GM12872 (cell line): ENCODE results near the gene ERGIC2.

Experiments
- TF ChIP-seq, protein P1 (sequence below): IDR thresholded peaks from 3 replicates; pipeline ENCODE4 v1.5.1; 2011; ENCODE audit warnings: low read depth, mild to moderate bottlenecking, low read length, moderate library complexity; ENCODE audit not compliant: insufficient read depth

ERGIC2 gene, protein sequence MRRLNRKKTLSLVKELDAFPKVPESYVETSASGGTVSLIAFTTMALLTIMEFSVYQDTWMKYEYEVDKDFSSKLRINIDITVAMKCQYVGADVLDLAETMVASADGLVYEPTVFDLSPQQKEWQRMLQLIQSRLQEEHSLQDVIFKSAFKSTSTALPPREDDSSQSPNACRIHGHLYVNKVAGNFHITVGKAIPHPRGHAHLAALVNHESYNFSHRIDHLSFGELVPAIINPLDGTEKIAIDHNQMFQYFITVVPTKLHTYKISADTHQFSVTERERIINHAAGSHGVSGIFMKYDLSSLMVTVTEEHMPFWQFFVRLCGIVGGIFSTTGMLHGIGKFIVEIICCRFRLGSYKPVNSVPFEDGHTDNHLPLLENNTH

DNA sequence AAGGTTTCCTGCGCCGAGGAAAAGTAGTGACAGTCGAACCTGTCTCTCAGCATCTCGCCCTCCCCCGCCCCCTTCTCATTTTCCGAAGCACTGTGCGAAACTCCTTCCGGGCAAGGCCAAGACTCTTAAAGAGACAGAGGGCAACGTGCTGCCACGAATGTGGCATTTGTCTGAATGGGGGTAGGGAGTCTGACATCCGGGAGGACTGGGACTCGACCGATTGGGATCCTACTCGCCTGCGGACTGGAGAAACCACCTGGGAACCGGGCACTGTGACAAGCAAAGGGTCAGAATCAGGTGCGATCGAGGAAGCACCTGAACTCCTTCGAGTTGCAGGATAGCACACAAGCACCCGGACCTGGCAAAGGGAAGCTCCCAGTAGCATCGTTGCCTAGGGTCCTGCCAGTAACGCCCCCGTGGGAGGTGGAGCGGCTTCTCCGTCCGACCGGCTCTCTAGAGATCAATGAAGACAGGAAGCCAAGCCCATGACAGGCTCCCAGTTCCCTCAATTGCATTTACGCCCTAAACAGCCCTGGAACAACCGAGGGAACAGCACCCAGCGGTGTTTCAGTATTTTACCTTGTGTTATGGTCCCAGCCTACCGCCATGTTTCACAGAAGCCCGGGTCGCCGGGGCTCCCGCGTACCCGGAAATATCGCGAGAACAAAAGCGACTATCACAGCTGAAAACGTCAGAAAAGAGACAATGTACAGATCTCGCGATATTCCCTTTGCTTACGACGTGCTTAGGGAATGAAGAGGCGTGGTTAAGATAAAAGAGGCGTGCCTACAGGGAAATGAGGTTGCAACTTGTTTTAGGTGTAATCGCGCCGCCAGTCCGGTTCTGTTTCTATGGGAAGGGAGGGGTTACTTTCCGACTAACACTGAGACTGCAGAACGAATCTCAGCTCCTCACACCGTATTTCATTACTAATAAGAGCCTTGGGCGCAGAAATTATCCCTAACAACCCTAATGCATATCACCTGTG lies at the start of gene ERGIC2:
Gene ERGIC2 (minus strand): TSS at position 637 of the 988 bp plus-strand sequence. CDS start 9,539 bp downstream, outside the sequence.
- TF ChIP-seq, protein P1, sequence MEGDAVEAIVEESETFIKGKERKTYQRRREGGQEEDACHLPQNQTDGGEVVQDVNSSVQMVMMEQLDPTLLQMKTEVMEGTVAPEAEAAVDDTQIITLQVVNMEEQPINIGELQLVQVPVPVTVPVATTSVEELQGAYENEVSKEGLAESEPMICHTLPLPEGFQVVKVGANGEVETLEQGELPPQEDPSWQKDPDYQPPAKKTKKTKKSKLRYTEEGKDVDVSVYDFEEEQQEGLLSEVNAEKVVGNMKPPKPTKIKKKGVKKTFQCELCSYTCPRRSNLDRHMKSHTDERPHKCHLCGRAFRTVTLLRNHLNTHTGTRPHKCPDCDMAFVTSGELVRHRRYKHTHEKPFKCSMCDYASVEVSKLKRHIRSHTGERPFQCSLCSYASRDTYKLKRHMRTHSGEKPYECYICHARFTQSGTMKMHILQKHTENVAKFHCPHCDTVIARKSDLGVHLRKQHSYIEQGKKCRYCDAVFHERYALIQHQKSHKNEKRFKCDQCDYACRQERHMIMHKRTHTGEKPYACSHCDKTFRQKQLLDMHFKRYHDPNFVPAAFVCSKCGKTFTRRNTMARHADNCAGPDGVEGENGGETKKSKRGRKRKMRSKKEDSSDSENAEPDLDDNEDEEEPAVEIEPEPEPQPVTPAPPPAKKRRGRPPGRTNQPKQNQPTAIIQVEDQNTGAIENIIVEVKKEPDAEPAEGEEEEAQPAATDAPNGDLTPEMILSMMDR, result no peak

DNA sequence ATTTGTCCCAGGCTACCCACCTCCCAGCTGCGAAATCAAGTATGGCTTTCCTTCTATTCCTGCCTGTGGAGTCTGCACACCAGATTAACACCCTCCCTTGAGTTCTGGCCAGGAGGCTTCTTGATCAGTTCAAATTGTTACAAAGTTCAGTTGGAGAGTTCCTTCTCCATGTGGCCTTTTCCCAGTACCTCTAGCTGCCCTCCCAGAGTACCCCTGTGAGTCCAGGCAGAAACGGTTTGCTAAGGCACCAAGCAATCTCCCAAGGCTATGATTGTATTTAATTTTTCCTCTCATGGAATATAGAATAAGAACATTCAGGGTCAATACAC lies 49.7 kb upstream of the ERGIC2 start:
- TF ChIP-seq, protein P1, result no peak

DNA sequence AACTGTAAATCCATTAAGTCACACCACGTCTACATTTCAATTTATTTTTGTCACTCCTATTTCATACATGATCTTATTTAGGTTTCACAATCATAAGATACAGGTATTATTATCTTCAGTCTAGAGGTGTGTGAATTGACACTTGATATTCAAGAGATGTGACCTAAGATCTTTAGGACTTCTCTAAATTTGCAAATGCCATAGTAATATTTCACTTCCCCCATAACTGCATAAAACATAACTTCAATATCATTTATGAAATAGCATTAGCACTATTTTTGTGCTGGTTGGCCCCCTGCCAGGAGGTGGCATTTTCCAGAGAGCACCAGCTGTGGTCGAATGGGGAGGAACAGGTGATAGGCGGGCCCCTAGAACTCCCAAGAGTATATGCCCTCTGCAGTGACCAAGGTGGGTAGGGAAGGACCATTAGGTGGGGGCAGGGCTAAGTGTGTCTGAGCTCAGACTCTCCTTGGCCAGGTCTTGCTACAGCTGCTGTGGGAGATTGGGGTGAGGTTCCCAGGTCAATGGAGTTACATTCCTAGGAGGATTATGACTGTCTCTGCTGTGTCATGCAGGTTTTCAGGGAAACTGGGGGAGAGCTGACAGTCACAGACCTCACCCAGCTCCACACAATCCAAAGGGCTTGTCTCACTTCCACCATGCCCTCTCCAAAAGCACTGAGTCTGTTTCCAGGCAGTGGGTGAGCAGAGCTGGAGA lies 49.2 kb upstream of the ERGIC2 start:
- TF ChIP-seq, protein P1, result no peak

DNA sequence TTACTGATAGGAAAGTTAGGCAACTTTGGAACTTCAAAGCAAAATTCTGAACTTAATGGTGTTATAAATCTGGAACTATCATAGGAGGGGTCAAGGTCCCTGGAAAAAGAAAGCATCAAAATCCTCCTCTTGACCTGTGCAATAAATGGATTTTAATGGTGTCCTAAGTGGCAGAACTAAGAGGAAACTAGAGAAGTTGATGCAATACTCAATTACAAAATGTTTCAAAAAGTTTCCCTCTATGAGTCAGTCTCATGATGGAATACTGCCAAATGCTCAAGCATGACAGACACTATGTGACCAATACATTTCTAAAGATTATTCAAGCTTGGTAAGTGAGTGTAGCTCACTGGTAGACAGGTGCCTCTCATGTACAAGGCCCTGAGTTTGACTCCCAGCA lies 47.7 kb upstream of the ERGIC2 start:
- TF ChIP-seq, protein P1, result no peak

DNA sequence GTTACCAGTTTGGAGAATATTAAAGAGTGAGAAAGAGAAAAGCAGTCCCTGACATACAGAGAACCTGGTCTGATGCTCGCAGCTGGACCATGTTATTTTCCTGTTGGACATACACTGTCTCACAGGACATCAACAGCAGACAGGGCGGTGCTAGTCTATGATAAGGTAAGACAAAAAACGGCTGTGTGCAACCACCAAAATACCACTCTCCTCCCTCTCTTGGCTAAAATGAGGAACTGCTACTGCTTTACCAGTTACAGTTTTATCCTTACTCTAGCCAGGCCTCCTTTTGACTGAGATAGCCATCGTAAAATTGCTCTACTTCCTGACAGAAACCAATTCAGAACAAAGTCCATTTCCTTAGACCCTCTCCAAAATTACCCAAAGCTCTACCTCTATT lies 47.0 kb upstream of the ERGIC2 start:
- TF ChIP-seq, protein P1, result peak; percentile 71

DNA sequence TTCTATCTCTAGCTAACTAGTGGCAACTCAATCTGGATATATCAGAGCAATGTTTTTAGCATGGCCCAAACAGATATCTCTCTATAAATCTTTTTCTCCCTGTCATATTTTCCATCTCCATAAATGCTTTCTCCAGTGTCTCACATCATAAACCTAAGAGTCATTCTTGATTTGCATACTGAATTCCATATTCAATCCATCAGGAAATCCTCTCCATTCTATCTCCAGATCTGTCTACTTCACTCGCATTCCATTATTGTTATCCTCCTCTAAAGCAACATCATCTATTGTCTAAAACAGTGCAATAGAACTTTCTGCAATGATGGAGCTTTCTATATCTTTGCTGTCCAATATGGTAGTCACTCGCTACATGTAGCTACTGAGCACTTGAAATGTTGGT lies 45.5 kb upstream of the ERGIC2 start:
- TF ChIP-seq, protein P1, result no peak

DNA sequence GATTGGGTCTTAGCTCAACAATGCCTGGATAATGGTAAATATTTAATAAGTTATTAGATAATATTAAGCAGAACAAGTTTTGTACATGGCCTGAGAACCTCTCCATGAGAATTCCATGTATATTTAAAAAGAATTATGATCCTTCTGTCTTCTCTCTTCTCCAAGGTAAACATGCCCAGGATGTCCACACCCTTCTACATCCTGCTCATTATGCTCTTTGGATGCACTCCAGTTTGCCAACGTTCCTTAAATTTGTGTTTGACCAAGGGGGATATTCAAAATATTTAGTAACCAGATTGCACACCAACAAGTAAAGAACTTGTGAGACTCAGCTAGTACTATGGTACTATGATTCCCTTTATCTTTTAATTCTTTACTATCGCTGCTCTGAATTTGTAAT lies 44.8 kb upstream of the ERGIC2 start:
- TF ChIP-seq, protein P1, result no peak
